ENCODE measurements around the gene SCTR. TPM values are rescaled to one million over a fixed set of nuclear protein-coding genes. Genes with fewer than 3 reads are reported as not detected.

Gene SCTR
- total and polyA plus RNA-seq, 2 of the 13 experiments (the other 11 are each of a cell fraction or from before 2014, with no cell fraction given) = not detected

DNA sequence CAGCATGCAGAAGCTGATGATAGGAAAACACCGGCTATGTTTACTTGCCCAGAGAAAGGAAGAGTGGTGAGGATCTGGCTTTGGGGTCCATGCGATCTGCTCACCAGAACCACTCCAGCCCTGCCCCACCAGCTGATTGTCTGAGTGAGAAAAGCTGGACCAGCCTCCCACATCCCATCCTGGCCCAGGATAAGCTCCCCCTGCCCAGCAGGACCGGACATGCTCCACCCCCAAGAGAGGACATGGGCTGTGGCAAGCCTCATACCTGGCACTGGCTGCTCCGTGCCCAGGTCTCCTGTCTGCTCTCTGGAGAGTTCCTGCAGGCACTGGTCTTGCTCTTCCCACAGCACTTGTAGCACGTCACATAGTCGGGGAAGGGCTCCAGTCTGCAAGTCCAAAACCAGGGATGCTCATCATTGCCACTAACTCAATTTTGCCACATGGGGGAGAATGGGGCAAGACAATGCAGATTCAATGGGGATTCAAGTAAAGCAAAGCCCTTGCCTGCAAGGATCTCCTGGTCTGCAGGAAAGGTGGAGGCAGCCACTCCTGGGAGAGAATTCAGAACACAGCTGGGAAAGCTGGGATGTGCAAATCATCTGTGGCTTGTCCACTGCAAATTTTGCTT lies 30.0 kb downstream of the SCTR start (continued):
- TF ChIP-seq, protein P1, sequence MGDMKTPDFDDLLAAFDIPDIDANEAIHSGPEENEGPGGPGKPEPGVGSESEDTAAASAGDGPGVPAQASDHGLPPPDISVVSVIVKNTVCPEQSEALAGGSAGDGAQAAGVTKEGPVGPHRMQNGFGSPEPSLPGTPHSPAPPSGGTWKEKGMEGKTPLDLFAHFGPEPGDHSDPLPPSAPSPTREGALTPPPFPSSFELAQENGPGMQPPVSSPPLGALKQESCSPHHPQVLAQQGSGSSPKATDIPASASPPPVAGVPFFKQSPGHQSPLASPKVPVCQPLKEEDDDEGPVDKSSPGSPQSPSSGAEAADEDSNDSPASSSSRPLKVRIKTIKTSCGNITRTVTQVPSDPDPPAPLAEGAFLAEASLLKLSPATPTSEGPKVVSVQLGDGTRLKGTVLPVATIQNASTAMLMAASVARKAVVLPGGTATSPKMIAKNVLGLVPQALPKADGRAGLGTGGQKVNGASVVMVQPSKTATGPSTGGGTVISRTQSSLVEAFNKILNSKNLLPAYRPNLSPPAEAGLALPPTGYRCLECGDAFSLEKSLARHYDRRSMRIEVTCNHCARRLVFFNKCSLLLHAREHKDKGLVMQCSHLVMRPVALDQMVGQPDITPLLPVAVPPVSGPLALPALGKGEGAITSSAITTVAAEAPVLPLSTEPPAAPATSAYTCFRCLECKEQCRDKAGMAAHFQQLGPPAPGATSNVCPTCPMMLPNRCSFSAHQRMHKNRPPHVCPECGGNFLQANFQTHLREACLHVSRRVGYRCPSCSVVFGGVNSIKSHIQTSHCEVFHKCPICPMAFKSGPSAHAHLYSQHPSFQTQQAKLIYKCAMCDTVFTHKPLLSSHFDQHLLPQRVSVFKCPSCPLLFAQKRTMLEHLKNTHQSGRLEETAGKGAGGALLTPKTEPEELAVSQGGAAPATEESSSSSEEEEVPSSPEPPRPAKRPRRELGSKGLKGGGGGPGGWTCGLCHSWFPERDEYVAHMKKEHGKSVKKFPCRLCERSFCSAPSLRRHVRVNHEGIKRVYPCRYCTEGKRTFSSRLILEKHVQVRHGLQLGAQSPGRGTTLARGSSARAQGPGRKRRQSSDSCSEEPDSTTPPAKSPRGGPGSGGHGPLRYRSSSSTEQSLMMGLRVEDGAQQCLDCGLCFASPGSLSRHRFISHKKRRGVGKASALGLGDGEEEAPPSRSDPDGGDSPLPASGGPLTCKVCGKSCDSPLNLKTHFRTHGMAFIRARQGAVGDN (CRISPR knock-in tag; IDR thresholded peaks at IDR 0.05) = peak; percentile 17; the same call in 1 of the 2 replicates
- peak; percentile 67 for TF ChIP-seq ZNF12 (CRISPR knock-in tag; IDR thresholded peaks at IDR 0.05)

DNA sequence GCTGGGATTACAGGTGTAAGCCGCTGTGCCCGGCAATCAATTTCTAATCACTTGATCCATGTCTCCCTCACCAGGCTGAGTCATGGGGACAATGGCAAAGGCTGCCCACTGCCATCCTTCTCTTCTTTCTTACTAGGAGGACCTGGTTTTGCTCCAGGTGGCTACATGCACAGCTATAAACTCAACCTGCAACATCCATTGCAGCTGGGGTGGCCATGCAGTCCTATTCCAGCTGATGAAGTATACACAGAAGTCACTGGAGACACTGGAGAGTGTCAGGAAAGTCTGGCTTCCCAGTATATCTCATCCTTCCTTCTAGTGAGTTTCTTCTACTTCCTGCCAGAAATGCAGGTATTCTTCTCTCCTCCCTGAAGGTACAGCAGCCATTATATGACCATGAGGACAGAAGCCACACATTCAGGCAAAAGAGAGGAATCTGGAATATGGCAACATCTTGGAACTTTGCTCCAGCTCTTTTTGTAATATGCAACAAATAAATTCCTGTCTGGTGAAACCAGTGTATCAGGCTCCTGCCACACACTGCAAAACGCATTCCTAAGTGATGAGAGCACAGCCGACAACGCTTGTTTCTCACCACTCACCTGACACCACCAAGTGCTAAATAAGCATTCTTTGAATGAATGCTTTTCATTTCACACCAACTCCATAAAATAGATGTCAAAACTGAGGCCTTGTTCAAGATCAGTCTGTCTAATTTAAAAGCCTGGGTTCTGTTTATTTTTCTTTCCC lies 32.3 kb downstream of the SCTR start:
- CTCF ChIA-PET (ENCODE audit: low intra/inter-chr PET ratio, low total read pairs) = no interaction called here
- no peak for TF ChIP-seq FOXO1 (CRISPR knock-in tag; IDR thresholded peaks at IDR 0.05)
- TF ChIP-seq, protein P2, sequence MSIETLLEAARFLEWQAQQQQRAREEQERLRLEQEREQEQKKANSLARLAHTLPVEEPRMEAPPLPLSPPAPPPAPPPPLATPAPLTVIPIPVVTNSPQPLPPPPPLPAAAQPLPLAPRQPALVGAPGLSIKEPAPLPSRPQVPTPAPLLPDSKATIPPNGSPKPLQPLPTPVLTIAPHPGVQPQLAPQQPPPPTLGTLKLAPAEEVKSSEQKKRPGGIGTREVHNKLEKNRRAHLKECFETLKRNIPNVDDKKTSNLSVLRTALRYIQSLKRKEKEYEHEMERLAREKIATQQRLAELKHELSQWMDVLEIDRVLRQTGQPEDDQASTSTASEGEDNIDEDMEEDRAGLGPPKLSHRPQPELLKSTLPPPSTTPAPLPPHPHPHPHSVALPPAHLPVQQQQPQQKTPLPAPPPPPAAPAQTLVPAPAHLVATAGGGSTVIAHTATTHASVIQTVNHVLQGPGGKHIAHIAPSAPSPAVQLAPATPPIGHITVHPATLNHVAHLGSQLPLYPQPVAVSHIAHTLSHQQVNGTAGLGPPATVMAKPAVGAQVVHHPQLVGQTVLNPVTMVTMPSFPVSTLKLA (IDR thresholded peaks at IDR 0.05) = no peak
- TF ChIP-seq HNRNPL (IDR thresholded peaks at IDR 0.05; ENCODE audit: low read depth, low read length) = no peak
- TF ChIP-seq ZNF331 (CRISPR knock-in tag; IDR thresholded peaks at IDR 0.05) = no peak
- TF ChIP-seq SRF (IDR thresholded peaks at IDR 0.05; ENCODE audit: low read depth, low read length) = no peak
- no peak for TF ChIP-seq FOXC1 (CRISPR knock-in tag; IDR thresholded peaks at IDR 0.05; ENCODE audit: borderline replicate concordance)
- no peak for TF ChIP-seq ZNF768 (CRISPR knock-in tag; IDR thresholded peaks at IDR 0.05)

More for the DNA sequence above, 32.3 kb downstream of the SCTR start:
- peak; percentile 91 for DNase-seq (ENCODE audit: low spot score)
- peak overlapping the region; percentile 9 for H3K27ac ChIP-seq (ENCODE audit: extremely low read length, insufficient read depth, low read length)
- H4K20me1 ChIP-seq (ENCODE audit: insufficient read depth, low read length) = no peaks in the 10 kb centered on the region
- WGBS (ENCODE audit: low lambda C conversion rate) = 33% methylated on average over 5 of the region's 5 CpGs
- H3K27me3 ChIP-seq (ENCODE audit: control insufficient read depth in 1 of 2, insufficient read depth in 2 of 2, low read length in 2 of 2) = 0 out of 5 replicates have a peak, but pooled peaks cover 0 to under 1% of the 10 kb centered on the region in 2 experiments
- POLR2A ChIA-PET = interaction anchor here (1.0 kb wide), 1 partner anchor 187 kb away, joined by 4 read pairs; the partner anchor contains the start of gene TMEM177
- H3K4me3 ChIP-seq (replicated peaks in 1 of 3; ENCODE audit: insufficient read depth in 1 of 3, low read depth in 2 of 3, low read length in 3 of 3) = no peak overlapping the region
- no peaks in the 10 kb centered on the region for H3K36me3 ChIP-seq (replicated peaks in 1 of 2; ENCODE audit: control insufficient read depth in 1 of 2, insufficient read depth in 2 of 2, low read length in 2 of 2)
- no peaks in the 10 kb centered on the region for H3K9me3 ChIP-seq (ENCODE audit: low read length)
- peak overlapping the region; percentile 18 for H3K4me2 ChIP-seq (ENCODE audit: low read depth, low read length)
- H3K4me1 ChIP-seq (ENCODE audit: insufficient read depth, low read length) = peaks cover 56% of the 10 kb centered on the region
- intact Hi-C loops (cut with micrococcal nuclease; ENCODE audit: unreplicated experiment) = no loop called here
- in situ Hi-C loops (cut with HindIII; ENCODE audit: extremely low pct_ligation_motif_present, low pct_unique_long_range_greater_than_20kb) = no loop called here
- no peaks in the 10 kb centered on the region for H3K79me2 ChIP-seq (ENCODE audit: insufficient read depth, low read length)
- BruUV-seq (replicated peaks) = no TSS peak
- ATAC-seq = peak; percentile 49
- H3K9ac ChIP-seq (ENCODE audit: insufficient read depth, low read depth, low read length) = peak overlapping the region; percentile 45; the same call in 1 of the 2 replicates
- H2AFZ ChIP-seq (ENCODE audit: low read length) = peak overlapping the region; percentile 11
- FAIRE-seq = no peak
